NCI-H524 (cell line): ENCODE measurements around the gene APOA5.
"Not testable (repeated sequence)": the region's sequence is repeated elsewhere in the genome, so short reads cannot be mapped to it uniquely, and the experiment has no call there.

Source experiments
- DNase-seq, 2 experiments: peaks; one replicate each; lab custom pipeline; 2025; lab: John Stamatoyannopoulos, UW

The APOA5 gene

GRCh38 chr11:116827461-116827860 is 35.8 kb upstream of the APOA5 start:
- no peak for DNase-seq

GRCh38 chr11:116826751-116827431 is 35.2 kb upstream of the APOA5 start:
- no peak for DNase-seq

GRCh38 chr11:116825854-116826750 is 34.4 kb upstream of the APOA5 start:
- no peak for DNase-seq

- no peak for DNase-seq
Measured at GRCh38 chr11:116825434-116825833, 33.8 kb upstream of the APOA5 start.

- DNase-seq, result no peak
Measured at GRCh38 chr11:116823031-116823843, 31.6 kb upstream of the APOA5 start, which contains the start of gene APOA4. Gene APOA4 (minus strand): TSS chr11:116823304. CDS start chr11:116823191, 113 bp downstream.

GRCh38 chr11:116822575-116822974 is 30.9 kb upstream of the APOA5 start:
- no peak for DNase-seq

GRCh38 chr11:116821050-116821918 is 29.6 kb upstream of the APOA5 start:
- no peak for DNase-seq

GRCh38 chr11:116819049-116819448 is 27.4 kb upstream of the APOA5 start:
- DNase-seq, result no peak

- DNase-seq, result no peak
Measured at GRCh38 chr11:116814502-116814901, 22.8 kb upstream of the APOA5 start.

GRCh38 chr11:116813781-116814471 is 22.2 kb upstream of the APOA5 start:
- DNase-seq, result no peak

- no peak for DNase-seq
Measured at GRCh38 chr11:116813170-116813569, 21.5 kb upstream of the APOA5 start.

- DNase-seq, result no peak
Measured at GRCh38 chr11:116812109-116812508, 20.4 kb upstream of the APOA5 start.

GRCh38 chr11:116811194-116811593 is 19.5 kb upstream of the APOA5 start:
- DNase-seq, result no peak

- DNase-seq, result no peak
Measured at GRCh38 chr11:116808262-116809175, 16.8 kb upstream of the APOA5 start.

GRCh38 chr11:116807601-116808261 is 16.1 kb upstream of the APOA5 start:
- no peak for DNase-seq

GRCh38 chr11:116804001-116804400 is 12.3 kb upstream of the APOA5 start:
- DNase-seq, result no peak

GRCh38 chr11:116801662-116802061 is 10.0 kb upstream of the APOA5 start:
- not testable (repeated sequence) for DNase-seq

- no peak for DNase-seq
Measured at GRCh38 chr11:116800610-116801009, 8.9 kb upstream of the APOA5 start.

- no peak for DNase-seq
Measured at GRCh38 chr11:116798368-116798767, 6.7 kb upstream of the APOA5 start.
